Inflammatory macrophage treated with lipopolysaccharide for 4 hours (primary cell): ENCODE measurements around the gene GPSM3.
A peak's percentile ranks its signal among the peaks of the same experiment; 100 is the strongest.
"Not testable (repeated sequence)": the region's sequence is repeated elsewhere in the genome, so short reads cannot be mapped to it uniquely, and the experiment has no call there.

ENCODE experiments used
- DNase-seq: peaks from one replicate; pipeline ENCODE4 v3.0.0-alpha.2; 2020

Gene GPSM3, protein sequence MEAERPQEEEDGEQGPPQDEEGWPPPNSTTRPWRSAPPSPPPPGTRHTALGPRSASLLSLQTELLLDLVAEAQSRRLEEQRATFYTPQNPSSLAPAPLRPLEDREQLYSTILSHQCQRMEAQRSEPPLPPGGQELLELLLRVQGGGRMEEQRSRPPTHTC

DNA sequence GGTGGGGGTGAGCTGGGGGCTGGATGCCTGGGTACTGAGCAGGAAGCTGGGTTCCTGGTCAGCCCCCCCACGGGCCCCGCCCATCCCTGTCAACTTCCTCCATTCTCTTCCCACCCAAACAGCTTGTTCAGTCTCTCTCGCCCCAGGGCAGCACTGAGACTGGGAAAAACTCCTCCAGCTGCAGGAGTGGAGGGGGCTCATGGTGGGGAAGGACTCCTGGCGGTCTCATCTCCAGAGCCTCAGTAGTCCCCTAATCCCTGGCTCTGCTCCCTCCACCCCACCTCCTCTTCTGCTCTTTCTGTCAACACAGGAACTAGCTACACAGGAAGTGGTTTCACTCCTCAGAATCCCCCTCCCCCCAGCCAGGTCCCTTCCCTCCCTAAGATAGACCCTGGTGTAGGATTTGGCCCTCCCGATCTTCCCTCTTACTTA, at the start of gene GPSM3:
Gene GPSM3, minus strand, starts transcription at position 36 of the 432 bp plus-strand sequence. CDS start 130 bp downstream, outside the sequence.
- peak; percentile 61 for DNase-seq

DNA sequence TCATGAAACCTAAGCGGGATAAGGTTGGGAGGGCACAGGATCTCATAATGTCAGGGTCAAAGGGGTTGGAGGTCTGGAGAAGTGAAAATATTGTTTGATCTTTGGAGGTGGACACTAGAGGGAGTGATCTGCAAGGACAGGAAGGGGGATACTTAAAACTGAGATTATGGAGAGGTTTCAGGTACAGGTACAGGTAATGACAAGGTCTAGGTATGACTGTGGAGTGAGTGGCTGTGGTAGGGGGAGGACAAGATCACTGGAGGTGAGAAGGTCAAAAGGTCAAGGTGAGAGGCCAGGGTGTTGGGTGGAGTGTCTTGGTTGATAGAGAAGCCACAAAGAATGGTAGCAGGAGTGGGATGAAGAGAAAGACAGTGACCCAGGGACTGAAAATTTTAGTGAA, 48.2 kb upstream of the GPSM3 start:
- no peak for DNase-seq

DNA sequence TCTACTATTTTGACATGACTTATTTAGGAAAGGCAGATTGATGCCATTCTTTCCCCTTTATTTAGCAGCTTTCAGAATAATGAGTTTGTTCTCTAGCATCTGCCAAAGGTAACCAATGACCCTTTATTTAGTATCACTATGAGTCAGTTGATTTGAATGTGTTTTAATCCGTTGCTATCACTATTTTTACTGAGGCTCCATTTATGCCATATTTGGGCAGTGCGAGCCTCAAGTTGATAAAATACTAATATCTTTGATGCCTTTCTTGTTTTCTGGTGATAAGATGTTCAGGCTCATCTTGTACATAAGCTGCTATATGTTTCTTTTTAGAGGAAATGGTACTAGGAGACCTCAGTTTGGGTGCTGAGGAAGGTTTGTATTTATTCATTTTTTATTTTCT, 47.0 kb upstream of the GPSM3 start:
- DNase-seq = no peak

DNA sequence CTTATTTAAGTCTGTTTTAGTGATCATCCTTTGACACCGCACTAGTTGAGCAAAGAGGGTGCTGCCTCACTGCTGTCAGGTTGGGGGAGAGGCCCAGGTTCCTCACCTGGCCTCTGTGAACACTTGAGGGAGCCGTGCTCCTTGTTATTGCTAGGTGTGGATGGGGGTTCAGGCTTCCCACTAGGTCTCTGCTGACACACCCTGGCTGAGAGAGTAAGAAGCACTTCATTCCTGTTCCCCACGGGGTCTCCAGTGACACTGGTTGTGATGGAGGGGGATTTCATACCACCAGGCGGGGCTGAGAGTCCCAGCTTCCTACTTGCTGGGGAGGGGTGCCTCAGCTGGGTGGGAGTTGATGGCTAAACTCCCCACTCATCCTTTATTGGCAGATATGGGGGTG, 42.5 kb upstream of the GPSM3 start:
- no peak for DNase-seq

DNA sequence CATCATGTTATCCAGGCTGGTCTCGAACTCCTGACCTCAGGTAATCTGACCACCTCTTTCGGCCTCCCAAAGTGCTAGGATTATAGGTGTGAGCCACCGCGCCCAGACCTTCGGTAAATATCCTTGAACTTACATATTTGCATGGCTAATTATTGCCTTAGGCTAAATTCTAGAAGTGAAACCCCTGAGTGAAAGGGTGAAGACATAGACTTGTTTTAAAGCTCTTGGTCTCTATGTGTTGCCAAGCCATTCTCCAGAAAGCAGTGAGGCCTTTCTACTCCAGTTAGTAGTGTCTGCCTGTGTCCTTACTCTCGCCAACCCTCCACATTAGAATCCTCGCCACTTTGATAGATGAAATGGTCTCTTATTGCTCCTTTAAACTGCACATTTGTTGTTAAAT, 34.0 kb upstream of the GPSM3 start:
- no peak for DNase-seq

DNA sequence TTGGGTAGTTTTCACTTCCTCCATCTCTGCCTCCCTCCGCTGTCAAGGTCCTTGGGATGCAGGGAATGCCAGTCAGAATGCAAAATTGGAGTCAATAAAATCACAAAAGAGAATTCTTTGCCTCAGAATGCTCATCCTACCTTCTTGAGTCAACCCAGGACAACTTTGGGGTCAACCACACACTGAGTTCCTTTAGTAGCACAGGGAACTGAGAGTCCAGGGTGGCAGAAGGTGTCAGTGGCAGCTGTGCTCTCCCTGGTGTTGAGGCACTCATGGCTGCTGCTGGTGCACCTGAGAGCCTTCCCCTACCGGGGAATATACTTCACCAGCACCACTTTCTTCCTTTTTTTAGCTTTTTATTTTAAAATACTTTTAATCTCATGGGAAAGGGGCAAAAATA, 32.3 kb upstream of the GPSM3 start:
- no peak for DNase-seq

DNA sequence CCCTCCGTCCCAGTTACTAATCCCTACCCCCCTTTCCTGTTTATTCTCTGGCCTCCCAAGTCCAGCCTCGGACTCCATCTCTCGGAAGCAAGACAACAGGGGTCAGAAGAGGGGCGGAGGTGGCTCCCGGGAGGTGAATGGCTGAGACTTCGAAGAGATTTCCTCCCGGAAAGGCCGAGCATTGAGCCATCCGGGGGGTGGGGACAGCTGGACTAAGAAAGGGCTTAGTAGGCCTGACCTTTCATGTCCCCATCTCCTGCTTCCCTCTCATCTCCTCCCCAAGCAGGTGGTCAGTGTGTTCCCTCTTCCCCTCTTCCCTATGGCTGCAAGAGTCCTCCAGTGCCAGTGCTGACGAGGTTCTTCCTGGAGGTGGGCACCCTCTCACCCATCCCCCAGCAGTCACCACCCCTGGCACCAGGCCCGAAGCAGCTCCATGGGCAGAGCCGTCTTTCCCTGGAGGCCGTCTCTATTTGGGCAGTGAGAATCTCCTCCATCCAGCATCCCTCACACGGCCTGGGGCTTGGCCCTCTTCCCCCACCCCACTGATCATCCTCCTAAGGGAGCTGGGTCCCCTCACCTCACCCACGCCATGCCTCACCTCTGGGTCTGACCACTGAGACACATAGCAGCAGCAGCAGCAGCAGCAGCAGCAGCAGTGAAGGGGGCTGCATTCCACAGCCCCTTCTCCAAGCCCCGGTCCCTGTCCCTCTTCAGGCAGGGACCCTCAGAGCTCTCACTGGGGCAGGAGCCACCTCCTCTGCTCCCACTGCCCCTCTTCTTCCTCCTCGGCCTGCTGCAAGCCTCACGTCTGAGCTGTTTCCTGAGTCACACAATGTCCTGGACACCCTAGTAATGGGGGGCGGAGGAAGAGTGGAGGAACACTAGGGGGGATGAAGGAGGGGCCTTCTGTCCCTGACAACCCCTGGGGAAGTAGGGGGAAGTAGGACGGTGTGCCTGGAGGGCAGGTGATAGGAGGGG, 31.1 kb upstream of the GPSM3 start, which contains the start of gene NOTCH4:
Gene NOTCH4, minus strand, starts transcription at position 810 of the 978 bp plus-strand sequence. Its CDS starts 139 bp downstream, at position 671.
- DNase-seq = no peak

DNA sequence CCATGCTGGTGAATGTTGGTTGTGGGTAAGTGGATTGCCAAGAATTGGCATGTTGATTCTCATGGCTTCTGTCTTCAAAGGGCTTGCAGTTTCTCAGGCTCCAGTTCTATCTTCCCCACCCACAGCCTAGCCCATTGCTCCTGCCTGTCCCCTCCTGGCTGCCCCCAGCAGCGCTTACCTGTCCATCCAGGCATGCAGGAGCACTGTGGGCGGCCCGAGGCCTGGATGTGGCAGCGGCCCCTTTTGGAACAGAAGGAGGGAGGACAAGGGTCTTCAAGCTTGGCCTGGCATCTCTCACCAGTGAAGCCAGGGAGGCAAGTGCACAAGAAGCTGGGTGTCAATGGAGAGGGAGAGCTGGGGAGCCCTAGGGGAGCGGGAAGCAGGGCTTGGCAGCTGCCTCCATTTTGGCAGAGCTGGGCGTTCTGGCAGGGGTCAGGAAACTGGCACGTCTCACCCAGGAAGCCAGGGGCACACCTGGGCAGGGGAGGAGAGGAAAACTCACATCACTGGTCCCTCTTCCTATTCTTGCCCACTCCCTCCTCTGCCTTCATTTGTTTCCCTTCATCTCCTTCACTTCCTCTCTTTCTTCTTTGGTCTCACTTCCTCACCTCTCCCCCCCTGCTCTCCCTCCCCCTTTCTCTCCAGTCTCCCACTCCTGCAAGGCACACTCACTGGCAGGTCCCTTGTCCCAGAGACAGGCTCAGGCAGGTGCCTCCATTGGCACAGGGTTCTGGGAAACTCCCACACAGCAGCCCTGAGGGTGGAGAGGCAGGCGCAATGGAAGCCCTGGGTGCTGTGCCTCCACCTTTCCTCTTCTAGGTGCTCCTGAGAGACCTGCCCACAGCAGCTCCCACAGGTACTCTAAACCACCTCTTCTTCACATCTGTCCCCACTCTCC, 30.1 kb upstream of the GPSM3 start:
- DNase-seq = no peak

DNA sequence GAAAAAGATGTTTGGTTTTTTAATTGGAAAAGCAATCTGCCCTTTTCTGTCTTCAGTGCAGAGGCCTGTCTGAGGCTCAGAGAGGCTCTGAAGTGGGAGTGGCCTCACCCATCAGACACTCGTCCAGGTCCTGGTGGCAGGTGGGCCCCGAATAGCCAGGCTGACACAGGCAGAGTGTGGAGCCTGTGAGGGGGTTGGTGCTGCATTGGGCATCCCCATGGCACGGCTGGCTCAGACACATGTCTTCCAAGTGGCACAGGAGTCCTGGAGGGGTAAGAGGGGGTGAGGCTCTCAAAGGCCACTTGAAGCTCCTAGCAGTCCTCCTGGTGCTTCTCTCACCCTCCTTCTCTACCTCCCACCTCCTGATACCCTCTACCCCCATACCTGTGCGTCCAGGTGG, 27.6 kb upstream of the GPSM3 start:
- no peak for DNase-seq

DNA sequence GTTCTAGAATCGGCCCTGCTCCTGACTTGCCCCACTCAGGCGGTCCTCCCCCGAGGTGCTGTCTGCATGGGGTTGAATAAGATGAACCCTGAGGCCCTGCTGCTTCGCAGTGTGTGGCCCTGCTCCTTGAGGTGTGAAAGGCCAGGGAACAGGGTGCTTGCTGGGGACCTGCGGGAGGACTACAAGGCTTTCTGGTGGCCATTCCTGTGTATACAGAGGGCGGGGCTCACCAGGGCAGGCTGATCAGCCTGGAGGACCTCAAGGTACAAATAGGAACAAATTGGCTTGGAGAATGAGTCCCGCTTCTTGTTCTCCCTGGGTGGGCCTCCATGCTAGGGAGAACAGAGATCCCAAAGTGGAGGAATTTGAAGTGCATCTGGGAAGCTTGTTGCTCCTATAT, 25.7 kb upstream of the GPSM3 start:
- DNase-seq = no peak

DNA sequence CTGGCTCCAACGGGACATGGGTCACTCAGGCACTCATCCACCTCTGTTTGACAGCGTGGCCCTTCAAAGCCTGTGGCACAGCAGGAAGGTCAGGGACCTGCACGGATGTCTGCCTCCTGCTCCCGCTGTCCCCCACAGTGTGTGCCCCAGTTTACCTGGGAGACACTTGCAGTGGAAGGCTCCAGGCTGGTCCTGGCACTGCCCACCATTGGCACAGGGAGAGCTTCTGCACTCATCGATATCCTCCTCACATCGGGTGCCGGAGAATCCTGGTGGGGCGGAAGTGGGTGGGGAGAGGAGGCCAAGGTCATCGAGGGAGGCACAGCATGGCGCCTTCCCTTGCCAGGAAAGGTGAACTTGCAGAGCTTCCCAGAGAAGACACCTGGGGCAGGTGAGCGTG, 24.6 kb upstream of the GPSM3 start:
- DNase-seq = no peak

DNA sequence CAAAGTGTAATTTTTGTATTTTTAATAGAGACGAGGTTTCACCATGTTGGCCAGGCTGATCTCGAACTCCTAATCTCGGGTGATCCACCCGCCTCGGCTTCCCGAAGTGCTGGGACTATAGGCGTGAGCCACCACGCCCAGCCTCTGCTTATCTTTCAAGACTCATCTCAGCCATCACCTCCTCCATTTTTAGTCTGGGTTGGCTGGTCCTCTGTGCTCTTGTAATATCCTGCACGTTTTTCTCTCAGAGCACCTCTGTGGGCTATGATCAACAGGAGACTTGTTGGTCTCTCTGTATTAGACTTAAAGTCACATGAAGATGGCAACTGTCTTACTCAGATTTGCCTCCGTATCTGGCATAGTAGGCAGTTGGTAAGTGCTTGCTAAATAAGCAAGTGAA, 23.8 kb upstream of the GPSM3 start:
- DNase-seq = no peak

DNA sequence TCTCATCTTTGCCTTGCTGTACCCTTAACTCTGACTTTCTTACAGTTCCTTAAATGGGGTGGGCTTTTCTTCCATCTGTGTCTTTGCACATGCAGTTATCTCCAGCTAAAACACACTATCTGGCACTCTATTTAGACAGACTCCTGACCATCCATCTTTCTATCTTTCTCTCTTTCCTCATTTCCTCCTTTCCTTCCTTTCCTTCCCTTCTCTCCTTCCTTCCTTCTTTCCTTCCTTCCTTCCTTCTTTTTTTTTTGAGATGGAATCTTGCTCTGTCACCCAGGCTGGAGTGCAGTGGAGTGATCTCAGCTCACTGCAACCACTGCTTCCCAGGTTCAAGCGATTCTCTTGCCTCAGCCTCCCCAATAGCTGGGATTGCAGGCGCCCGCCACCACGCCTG, 23.2 kb upstream of the GPSM3 start:
- DNase-seq = no peak

DNA sequence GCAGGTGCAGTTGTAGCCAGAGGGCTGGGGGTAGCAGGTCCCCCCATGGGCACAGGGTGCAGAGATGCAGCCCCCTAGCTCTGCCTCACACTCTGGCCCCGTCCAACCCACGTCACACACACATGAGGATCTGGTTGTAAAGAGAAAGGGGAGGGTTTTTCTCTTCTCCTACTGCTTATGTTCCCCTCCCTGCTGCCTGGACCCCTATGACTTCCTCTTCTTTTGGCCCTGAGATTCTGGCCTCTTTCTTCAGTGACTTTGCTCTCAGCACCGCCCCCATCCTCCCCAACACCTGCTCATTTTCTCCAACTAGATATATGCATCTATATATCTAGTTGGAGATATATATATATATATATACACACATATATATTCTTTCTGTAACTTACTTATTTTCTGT, 21.7 kb upstream of the GPSM3 start:
- DNase-seq = no peak

DNA sequence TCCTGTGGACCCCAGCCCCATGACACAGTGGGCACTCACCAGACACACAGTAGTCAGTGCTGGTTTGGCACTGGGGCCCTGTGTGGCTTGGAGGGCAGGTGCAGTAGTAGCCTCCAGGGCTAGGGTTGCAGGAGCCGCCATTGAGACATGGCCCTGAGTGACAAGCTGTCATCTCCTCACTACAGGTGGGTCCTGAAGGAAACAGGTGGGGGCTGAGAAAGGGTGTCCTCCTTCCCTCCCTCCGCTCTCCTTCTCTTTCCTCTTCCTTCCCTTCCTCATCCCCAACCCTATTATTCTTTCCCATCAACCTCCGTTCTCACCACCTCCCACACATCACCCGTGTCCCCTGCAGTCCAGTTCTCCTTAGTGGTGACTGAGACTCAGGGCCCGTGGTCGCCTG, 21.2 kb upstream of the GPSM3 start:
- DNase-seq = no peak

DNA sequence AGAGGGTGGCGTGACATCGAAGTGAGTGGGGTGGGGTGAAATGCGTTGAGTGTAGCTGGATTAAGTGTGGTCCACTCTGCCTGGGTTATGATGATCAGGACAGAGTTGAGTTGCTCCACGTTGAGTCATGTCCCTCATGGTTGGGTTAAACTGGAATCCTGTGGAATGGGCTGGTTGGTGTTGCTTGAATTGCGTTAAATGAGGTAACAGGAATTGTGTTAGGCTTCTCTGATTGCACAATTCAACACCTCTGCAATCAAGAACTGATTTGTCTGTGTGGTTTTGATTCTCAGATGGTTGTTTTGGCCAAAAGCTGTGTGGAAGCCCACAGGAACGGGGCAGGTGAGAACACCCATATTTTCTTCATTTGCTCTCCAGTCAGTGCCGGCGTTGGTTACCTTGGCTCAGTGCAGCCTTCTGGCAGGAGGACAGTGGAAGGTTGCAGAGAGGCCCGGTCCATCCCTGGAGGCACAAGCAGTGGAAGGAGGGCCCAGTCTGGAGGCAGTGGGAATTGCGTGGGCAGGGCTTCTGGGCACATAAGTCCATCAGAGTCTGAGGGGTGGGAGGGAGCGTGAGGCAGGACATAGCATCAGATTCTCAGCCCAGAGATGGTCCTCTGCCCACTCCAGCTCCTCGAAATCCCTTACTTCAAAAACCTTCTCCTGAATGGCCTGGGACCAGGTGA, 19.8 kb upstream of the GPSM3 start:
- no peak for DNase-seq

DNA sequence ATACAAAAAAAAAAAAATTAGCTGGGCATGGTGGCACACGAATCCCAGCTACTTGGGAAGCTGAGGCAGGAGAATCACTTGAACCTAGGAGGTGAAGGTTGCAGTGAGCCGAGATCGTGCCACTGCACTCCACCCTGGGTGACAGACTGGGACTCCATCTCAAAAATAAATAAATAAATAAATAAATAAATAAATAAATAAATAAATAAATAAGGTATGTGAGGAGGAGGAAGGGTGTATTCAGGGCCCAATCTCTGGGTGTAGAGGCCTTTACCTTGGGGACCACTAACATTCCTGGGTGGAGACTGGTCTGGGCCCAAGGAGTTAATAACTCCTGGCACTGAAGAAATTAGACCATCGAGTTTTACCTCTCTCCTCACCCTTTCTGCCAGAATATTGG, 19.0 kb upstream of the GPSM3 start:
- DNase-seq = not testable (repeated sequence)

DNA sequence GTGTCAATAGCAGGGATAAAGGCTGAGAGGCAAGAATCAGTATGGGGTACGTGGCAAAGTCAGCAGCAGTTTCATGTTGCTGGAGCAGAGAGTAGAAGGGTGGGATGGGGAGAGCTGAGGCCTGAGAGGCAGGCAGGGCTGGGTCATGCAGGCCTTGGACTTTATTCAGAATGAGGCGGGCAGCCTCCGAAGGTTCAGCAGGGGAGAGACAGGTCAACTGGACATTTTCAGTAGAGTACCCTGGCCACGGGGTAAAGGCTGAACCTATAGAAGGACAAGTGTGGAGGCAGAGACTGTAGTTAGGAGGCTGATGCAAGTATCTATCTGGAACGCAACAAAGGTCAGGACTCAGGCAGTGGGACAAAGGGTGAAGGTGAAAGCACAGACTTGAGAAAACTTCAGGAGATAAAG, 17.8 kb upstream of the GPSM3 start:
- DNase-seq = no peak

DNA sequence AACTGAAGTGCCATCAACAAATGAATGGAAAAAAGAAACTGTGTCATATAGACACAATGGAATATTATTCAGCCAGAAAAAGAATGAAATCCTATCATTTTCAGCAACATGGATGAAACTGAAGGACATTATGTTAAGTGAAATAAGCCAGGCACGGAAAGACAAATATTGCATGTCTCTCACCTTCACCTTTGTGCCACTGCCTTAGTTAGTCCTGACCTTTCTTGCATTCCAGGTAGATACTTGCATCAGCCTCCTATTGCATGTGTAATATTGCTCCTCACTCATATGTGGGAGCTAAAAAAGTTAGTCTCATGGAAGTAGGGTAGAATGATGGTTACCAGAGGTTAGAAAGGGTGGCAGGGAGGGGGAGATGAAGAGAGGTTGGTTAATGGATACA, 16.6 kb upstream of the GPSM3 start:
- DNase-seq = no peak

DNA sequence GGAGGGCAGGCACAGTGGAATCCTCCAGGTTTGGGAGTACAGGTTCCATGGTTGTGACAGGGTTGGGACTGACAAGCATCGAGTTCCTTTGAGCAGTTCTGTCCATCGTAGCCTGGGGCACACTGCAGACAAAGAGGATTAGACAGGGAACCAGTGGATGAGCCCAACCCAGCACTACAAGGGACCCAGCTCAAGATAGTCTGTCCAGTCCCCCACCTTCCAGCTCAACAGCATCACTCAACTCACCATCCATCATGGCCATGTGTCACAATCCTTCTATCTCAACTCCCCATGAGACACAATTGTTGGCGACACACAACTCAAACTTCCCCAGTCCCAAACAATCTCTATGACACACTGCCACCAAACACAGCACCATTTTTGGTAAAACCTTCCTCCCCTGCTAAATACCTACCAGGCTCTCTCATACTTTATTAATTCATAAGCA, 11.8 kb upstream of the GPSM3 start:
- DNase-seq = no peak

DNA sequence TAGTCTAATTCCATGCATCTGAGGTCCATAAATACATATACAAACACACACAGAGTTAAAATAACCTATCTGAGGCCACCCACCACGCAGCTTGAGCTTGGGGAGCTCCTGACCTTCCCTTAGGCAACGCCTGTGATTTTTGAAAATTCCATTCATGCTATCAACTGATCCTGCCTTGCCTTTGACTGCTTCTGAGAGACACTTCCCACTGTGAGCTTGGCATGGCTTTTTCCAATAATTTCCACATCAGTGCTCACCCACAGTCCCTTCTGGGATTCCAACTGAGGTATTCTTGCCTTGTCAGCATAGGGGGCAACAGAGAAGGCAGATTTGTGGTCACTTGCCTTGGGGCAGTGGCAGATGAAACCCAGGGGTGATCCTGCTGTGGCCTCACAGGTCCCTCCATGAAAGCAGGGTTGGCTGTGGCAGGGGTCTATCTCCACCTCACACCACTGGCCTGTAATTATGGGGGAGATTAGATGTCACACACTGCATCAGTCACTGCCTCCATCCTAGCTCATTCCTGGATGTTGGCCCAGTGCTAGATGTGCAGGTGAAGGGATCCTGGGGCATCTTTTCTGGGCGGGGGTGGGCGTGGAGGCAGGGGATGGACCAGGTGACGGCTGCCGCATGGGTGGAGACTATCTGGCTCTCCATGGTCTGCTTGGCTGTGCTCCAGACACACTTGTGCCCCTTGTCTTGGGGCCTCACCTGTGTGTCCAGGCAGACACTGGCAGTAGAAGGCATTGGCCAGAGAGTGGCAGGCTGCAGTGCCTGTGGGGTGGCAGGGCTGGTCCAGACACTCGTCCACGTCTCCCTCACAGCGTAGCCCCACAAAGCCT, 11.2 kb upstream of the GPSM3 start:
- no peak for DNase-seq

DNA sequence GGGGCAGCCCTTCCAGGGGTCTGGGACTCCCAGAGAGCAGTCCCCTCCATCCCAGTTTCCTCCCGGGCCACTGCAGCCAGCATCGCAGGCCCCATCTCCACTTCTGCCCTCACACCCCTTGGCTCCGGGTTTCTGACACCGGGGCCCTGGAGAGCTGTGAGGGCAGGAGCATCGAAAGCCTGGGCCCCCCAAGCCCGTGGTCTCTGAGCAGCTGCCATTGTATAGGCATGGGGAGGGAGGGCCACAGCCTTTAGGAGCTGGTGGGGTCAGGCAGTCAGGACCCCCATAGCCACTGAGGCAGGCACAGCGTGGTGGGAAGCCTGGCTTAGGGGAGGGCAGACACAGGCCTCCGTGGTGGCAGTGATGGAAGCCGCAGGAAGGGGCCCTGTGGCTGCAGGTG, 9.7 kb upstream of the GPSM3 start:
- no peak for DNase-seq
